Stomach (tissue), 4 donors: ENCODE results near the gene WNT16.

Experiments
- POLR2A ChIP-seq, 4 donors: fragments of 450-650 bp; IDR thresholded peaks; one replicate each; pipeline ENCODE4 v1.6.1; 2016; ENCODE audit warnings: antibody characterized with exemption in 4 of 4, control low read depth in 2 of 4, mild to moderate bottlenecking in 1 of 4, moderate library complexity in 1 of 4
- POLR2AphosphoS5 ChIP-seq, 3 donors: sonication (generic); formaldehyde crosslinking; IDR thresholded peaks; one replicate each; pipeline ENCODE4 v1.6.1; 2016; ENCODE audit warnings: antibody characterized with exemption in 3 of 3
- TF ChIP-seq, protein P1 (sequence below), 7 experiments: fragments of 450-650 bp in 4 of 7; fragments of 200-600 bp in 3 of 7; sonication (generic) in 3 of 7; IDR thresholded peaks; one replicate each; pipeline ENCODE4 v1.5.1; 2016 to 2019; ENCODE audit warnings: antibody characterized with exemption in 7 of 7, control low read depth in 2 of 7, mild to moderate bottlenecking in 1 of 7

- TF ChIP-seq, protein P1, sequence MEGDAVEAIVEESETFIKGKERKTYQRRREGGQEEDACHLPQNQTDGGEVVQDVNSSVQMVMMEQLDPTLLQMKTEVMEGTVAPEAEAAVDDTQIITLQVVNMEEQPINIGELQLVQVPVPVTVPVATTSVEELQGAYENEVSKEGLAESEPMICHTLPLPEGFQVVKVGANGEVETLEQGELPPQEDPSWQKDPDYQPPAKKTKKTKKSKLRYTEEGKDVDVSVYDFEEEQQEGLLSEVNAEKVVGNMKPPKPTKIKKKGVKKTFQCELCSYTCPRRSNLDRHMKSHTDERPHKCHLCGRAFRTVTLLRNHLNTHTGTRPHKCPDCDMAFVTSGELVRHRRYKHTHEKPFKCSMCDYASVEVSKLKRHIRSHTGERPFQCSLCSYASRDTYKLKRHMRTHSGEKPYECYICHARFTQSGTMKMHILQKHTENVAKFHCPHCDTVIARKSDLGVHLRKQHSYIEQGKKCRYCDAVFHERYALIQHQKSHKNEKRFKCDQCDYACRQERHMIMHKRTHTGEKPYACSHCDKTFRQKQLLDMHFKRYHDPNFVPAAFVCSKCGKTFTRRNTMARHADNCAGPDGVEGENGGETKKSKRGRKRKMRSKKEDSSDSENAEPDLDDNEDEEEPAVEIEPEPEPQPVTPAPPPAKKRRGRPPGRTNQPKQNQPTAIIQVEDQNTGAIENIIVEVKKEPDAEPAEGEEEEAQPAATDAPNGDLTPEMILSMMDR (IDR thresholded peaks at IDR 0.05), result no peak
- TF ChIP-seq POLR2A (IDR thresholded peaks at IDR 0.05), result no peak
- no peak for TF ChIP-seq POLR2AphosphoS5 (IDR thresholded peaks at IDR 0.05)
Observed at GRCh38 chr7:121385056-121385799, 56.4 kb downstream of the WNT16 start.
